SU-DHL-6 (cell line): Measurements from ENCODE around the gene ENOX1.

ENCODE experiments used
- H2AFZ ChIP-seq: fragments of 200-600 bp; sonication (generic); 2 replicates; pipeline ENCODE4 v1.6.1; 2014; ENCODE audit warnings: low read depth, mild to moderate bottlenecking, moderate library complexity, mixed read lengths, antibody characterized with exemption, low read length; ENCODE audit not compliant: severe bottlenecking
- H3F3A ChIP-seq: fragments of 200-600 bp; shearing (Covaris generic); 2 replicates; pipeline ENCODE4 v1.6.0; 2016; ENCODE audit warnings: antibody characterized with exemption, mild to moderate bottlenecking; ENCODE audit not compliant: insufficient read depth
- H3K27ac ChIP-seq: fragments of 200-600 bp; sonication (generic); 2 replicates; pipeline ENCODE4 v1.5.1; 2016; ENCODE audit warnings: low read depth, mild to moderate bottlenecking, low read length, moderate library complexity, mixed read lengths
- H3K27me3 ChIP-seq: fragments of 200-600 bp; sonication (generic), shearing (Covaris generic); 2 replicates; pipeline ENCODE4 v1.6.0; 2014; ENCODE audit warnings: mild to moderate bottlenecking, low read length
- H3K36me3 ChIP-seq: fragments of 200-600 bp; sonication (generic); 2 replicates; pipeline ENCODE4 v1.6.1; 2014; ENCODE audit warnings: mild to moderate bottlenecking, low read length, mixed read lengths
- H3K4me2 ChIP-seq: fragments of 300-600, 200-600 bp; shearing (Covaris generic), sonication (generic); 2 replicates; pipeline ENCODE4 v1.6.0; 2014; ENCODE audit warnings: low read length, low read depth, mild to moderate bottlenecking; ENCODE audit not compliant: poor library complexity, severe bottlenecking
- H3K4me3 ChIP-seq: fragments of 200-600 bp; sonication (generic); 2 replicates; pipeline ENCODE4 v1.5.1; 2014; ENCODE audit warnings: antibody characterized with exemption, low read length, mild to moderate bottlenecking, mixed read lengths; ENCODE audit not compliant: insufficient read depth, poor library complexity, severe bottlenecking
- H3K79me2 ChIP-seq: fragments of 200-600 bp; sonication (generic); 2 replicates; pipeline ENCODE4 v1.6.1; 2014; ENCODE audit warnings: mild to moderate bottlenecking, low read length, moderate library complexity; ENCODE audit not compliant: insufficient read depth
- H3K9ac ChIP-seq: fragments of 200-600 bp; sonication (generic); 2 replicates; pipeline ENCODE4 v1.7.0; 2014; ENCODE audit warnings: mild to moderate bottlenecking, low read length
- H3K9me2 ChIP-seq: fragments of 200-600 bp; sonication (generic); replicated peaks from 2 replicates; pipeline ENCODE4 v1.6.1; 2014; ENCODE audit warnings: low read length; ENCODE audit not compliant: insufficient read depth
- H3K9me3 ChIP-seq: fragments of 200-600 bp; sonication (generic); 2 replicates; pipeline ENCODE4 v1.6.1; 2014; ENCODE audit warnings: low read length, mixed read lengths; ENCODE audit not compliant: insufficient read depth
- H4K20me1 ChIP-seq: fragments of 200-600 bp; sonication (generic); 2 replicates; pipeline ENCODE4 v1.6.1; 2014; ENCODE audit warnings: low read depth, mild to moderate bottlenecking, antibody characterized with exemption, low read length, moderate library complexity, mixed read lengths
- CTCF ChIP-seq: fragments of 200-600 bp; sonication (generic); IDR thresholded peaks from one replicate; pipeline ENCODE4 v1.5.1; 2017; ENCODE audit warnings: antibody characterized with exemption, mild to moderate bottlenecking, low read length, moderate library complexity; ENCODE audit not compliant: insufficient read depth, poor library complexity, severe bottlenecking
- EZH2phosphoT487 ChIP-seq: fragments of 200-600 bp; sonication (generic), shearing (Covaris generic); conservative IDR thresholded peaks from 2 replicates; pipeline ENCODE4 v1.6.1; 2018; ENCODE audit warnings: mild to moderate bottlenecking, antibody characterized with exemption, low read length, moderate library complexity, mixed read lengths

ENOX1 gene

GRCh38 chr13:43407023-43407581, 379.7 kb downstream of the ENOX1 start:
- Histone ChIP-seq H3K27me3 (no peaks in the 10 kb centered on the region), H3K9me2 (no peaks in the 10 kb centered on the region), H3K9me3 (no peaks in the 10 kb centered on the region), H3F3A (no peaks in the 10 kb centered on the region), H2AFZ (no peak overlapping the region), H3K4me3 (no peak overlapping the region), H3K79me2 (no peaks in the 10 kb centered on the region), H3K9ac (no peak overlapping the region), H3K27ac (no peak overlapping the region), H3K4me2 (no peak overlapping the region), H4K20me1 (no peaks in the 10 kb centered on the region), H3K36me3 (no peaks in the 10 kb centered on the region)
- TF ChIP-seq CTCF (no peak), EZH2phosphoT487 (no peak)

- no peak overlapping the region for H3K4me3 ChIP-seq
- no peak overlapping the region for H2AFZ ChIP-seq
- H3K4me2 ChIP-seq: no peak overlapping the region
- TF ChIP-seq CTCF: no peak
- TF ChIP-seq EZH2phosphoT487: no peak
- no peaks in the 10 kb centered on the region for H3K9me3 ChIP-seq
- H3K79me2 ChIP-seq: no peaks in the 10 kb centered on the region
- H3K27me3 ChIP-seq: no peaks in the 10 kb centered on the region
- no peaks in the 10 kb centered on the region for H3K36me3 ChIP-seq
- H3K9me2 ChIP-seq: no peaks in the 10 kb centered on the region
- H3F3A ChIP-seq: no peaks in the 10 kb centered on the region
- H3K27ac ChIP-seq: no peak overlapping the region
- H3K9ac ChIP-seq: no peak overlapping the region
- H4K20me1 ChIP-seq: no peaks in the 10 kb centered on the region
Observed at GRCh38 chr13:43405457-43405856, 381.3 kb downstream of the ENOX1 start.

- H4K20me1 ChIP-seq: no peaks in the 10 kb centered on the region
- H2AFZ ChIP-seq: no peak overlapping the region
- no peak overlapping the region for H3K4me2 ChIP-seq
- H3F3A ChIP-seq: no peaks in the 10 kb centered on the region
- no peaks in the 10 kb centered on the region for H3K9me3 ChIP-seq
- no peak overlapping the region for H3K27ac ChIP-seq
- H3K36me3 ChIP-seq: no peaks in the 10 kb centered on the region
- H3K9me2 ChIP-seq: no peaks in the 10 kb centered on the region
- H3K9ac ChIP-seq: no peak overlapping the region
- no peaks in the 10 kb centered on the region for H3K27me3 ChIP-seq
- no peaks in the 10 kb centered on the region for H3K79me2 ChIP-seq
- no peak overlapping the region for H3K4me3 ChIP-seq
- TF ChIP-seq EZH2phosphoT487: no peak
- TF ChIP-seq CTCF: no peak
Observed at GRCh38 chr13:43402380-43402779, 384.4 kb downstream of the ENOX1 start.
